PC-3 (cell line): ENCODE data around the gene ABCC5. TPM values are rescaled to one million over a fixed set of nuclear protein-coding genes. Genes with fewer than 3 reads are reported as not detected.

ENCODE experiments used
- ATAC-seq: fragments of 200-7000 bp; cut with Tn5 transposase; 2 replicates; pipeline ENCODE4 v1.9.1; 2020; ENCODE audit warnings: mild to moderate bottlenecking, moderate library complexity
- BruUV-seq: library from RNA; stranded (reverse); fragments of 400-500 nt; replicated peaks from 2 replicates; lab custom pipeline; 2021; lab: Mats Ljungman, UMichigan
- CTCF ChIA-PET: fragments of 300-600 bp; sonication (Branson Sonifier 250); formaldehyde crosslinking; loops from one replicate; lab custom pipeline; 2022; ENCODE audit warnings: antibody characterized with exemption; lab: Charles Lee
- POLR2A ChIA-PET: fragments of 300-600 bp; sonication (Branson Sonifier 250); formaldehyde crosslinking; loops from one replicate; lab custom pipeline; 2022; ENCODE audit warnings: antibody characterized with exemption; ENCODE audit not compliant: unreplicated experiment; lab: Charles Lee
- DNase-seq: peaks from one replicate; pipeline ENCODE4 v3.0.0-alpha.2; 2015
- H2AFZ ChIP-seq: fragments of 300-600 bp; sonication (generic); 2 replicates; pipeline ENCODE4 v1.6.0; 2016; ENCODE audit warnings: antibody characterized with exemption, low read length
- H3F3A ChIP-seq: fragments of 300-600 bp; sonication (generic); one replicate; pipeline ENCODE4 v1.6.0; 2017; ENCODE audit warnings: antibody characterized with exemption, low read length, control low read depth, mild to moderate bottlenecking; ENCODE audit not compliant: unreplicated experiment
- H3K27ac ChIP-seq: fragments of 300-600 bp; sonication (generic); 2 replicates; pipeline ENCODE4 v1.5.1; 2016; ENCODE audit warnings: mild to moderate bottlenecking, low read length
- H3K27me3 ChIP-seq: fragments of 300-600 bp; sonication (generic); 2 replicates; pipeline ENCODE4 v1.6.1; 2016; ENCODE audit warnings: low read length, mixed read lengths
- H3K36me3 ChIP-seq: fragments of 300-600 bp; sonication (generic); 2 replicates; pipeline ENCODE4 v1.6.1; 2016; ENCODE audit warnings: low read depth, mixed run types, low read length, mixed read lengths
- H3K4me1 ChIP-seq: fragments of 300-600 bp; sonication (generic); 2 replicates; pipeline ENCODE4 v1.5.1; 2016; ENCODE audit warnings: low read length; ENCODE audit not compliant: insufficient read depth
- H3K4me2 ChIP-seq: fragments of 300-600 bp; sonication (generic); 2 replicates; pipeline ENCODE4 v1.6.0; 2016; ENCODE audit warnings: low read length
- H3K4me3 ChIP-seq: fragments of 300-600 bp; sonication (generic); 2 replicates; pipeline ENCODE4 v1.5.1; 2016; ENCODE audit warnings: mild to moderate bottlenecking, low read length, mixed read lengths
- H3K79me2 ChIP-seq: fragments of 300-600 bp; sonication (generic); 2 replicates; pipeline ENCODE4 v1.6.1; 2017; ENCODE audit warnings: low read length, mixed read lengths
- H3K9ac ChIP-seq: fragments of 300-600 bp; sonication (generic); 2 replicates; pipeline ENCODE4 v1.6.0; 2016; ENCODE audit warnings: mild to moderate bottlenecking, low read length
- H3K9me2 ChIP-seq: fragments of 300-600 bp; sonication (generic); replicated peaks from 2 replicates; pipeline ENCODE4 v1.6.1; 2016; ENCODE audit warnings: mixed run types, low read length, mixed read lengths
- H3K9me3 ChIP-seq: fragments of 300-600 bp; sonication (generic); 2 replicates; pipeline ENCODE4 v1.6.1; 2016; ENCODE audit warnings: low read length, mixed read lengths
- H4K20me1 ChIP-seq: fragments of 300-600 bp; sonication (generic); 2 replicates; pipeline ENCODE4 v1.6.1; 2016; ENCODE audit warnings: low read length, mixed read lengths
- CTCF ChIP-seq: fragments of 300-600 bp; sonication (generic); conservative IDR thresholded peaks from 2 replicates; pipeline ENCODE4 v1.5.1; 2017; ENCODE audit warnings: antibody characterized with exemption, low read depth, mild to moderate bottlenecking, low read length
- EZH2 ChIP-seq: fragments of 300-600 bp; sonication (generic); IDR thresholded peaks from one replicate; pipeline ENCODE4 v1.6.1; 2017; ENCODE audit warnings: antibody characterized with exemption, mild to moderate bottlenecking, low read length; ENCODE audit not compliant: unreplicated experiment
- EZH2phosphoT487 ChIP-seq: fragments of 300-600 bp; sonication (generic); IDR thresholded peaks from 2 replicates; pipeline ENCODE4 v1.6.1; 2018; ENCODE audit warnings: mild to moderate bottlenecking, antibody characterized with exemption, low read length, borderline replicate concordance
- intact Hi-C: fragments of 100-400 bp; cut with micrococcal nuclease; formaldehyde crosslinking; loops from 2 replicates; pipeline ENCODE4 v1.9.0; 2023
- total RNA-seq: library from RNA; depleted of rRNA; stranded (reverse); fragments of >200 nt; gene quantifications from 2 replicates; pipeline ENCODE4 v1.2.3, GENCODE V29; 2014

Gene ABCC5
- total RNA-seq, 1 experiment from 2014 or later: 16.1 TPM

GRCh38 chr3:183962807-183963206 is 54.9 kb downstream of the ABCC5 start:
- H3K4me2 ChIP-seq: no peak overlapping the region
- no peak for TF ChIP-seq EZH2phosphoT487
- TF ChIP-seq CTCF: no peak
- TF ChIP-seq EZH2: no peak
- POLR2A ChIA-PET: no interaction called here
- no peaks in the 10 kb centered on the region for H3K9me3 ChIP-seq
- intact Hi-C loops: no loop called here
- H3K27me3 ChIP-seq: no peaks in the 10 kb centered on the region
- CTCF ChIA-PET: no interaction called here
- H3K9me2 ChIP-seq: no peaks in the 10 kb centered on the region
- no peak for DNase-seq
- H3F3A ChIP-seq: no peaks in the 10 kb centered on the region
- H3K4me3 ChIP-seq: no peak overlapping the region
- no peak overlapping the region for H3K9ac ChIP-seq
- peaks cover 38% of the 10 kb centered on the region for H3K4me1 ChIP-seq
- H2AFZ ChIP-seq: no peak overlapping the region
- ATAC-seq: no peak
- no peaks in the 10 kb centered on the region for H3K79me2 ChIP-seq
- H3K36me3 ChIP-seq: peaks cover 34% of the 10 kb centered on the region; the same call in 1 of the 2 replicates
- no TSS peak for BruUV-seq
- no peaks in the 10 kb centered on the region for H4K20me1 ChIP-seq
- no peak overlapping the region for H3K27ac ChIP-seq

- H3K9me3 ChIP-seq: no peaks in the 10 kb centered on the region
- ChIA-PET CTCF (no interaction called here), POLR2A (interaction anchor here (0.6 kb wide), 1 partner anchor 771 kb away, joined by 6 read pairs; no protein-coding TSS in a partner anchor)
- BruUV-seq: no TSS peak
- ATAC-seq (peak; percentile 74), DNase-seq (peak; percentile 63)
- no peaks in the 10 kb centered on the region for H3K27me3 ChIP-seq
- H3K4me3 ChIP-seq: 0 out of 2 replicates have a peak overlapping the region, but pooled peaks have one; percentile 1
- no peaks in the 10 kb centered on the region for H4K20me1 ChIP-seq
- H3K9ac ChIP-seq: peak overlapping the region; percentile 67
- no peaks in the 10 kb centered on the region for H3K9me2 ChIP-seq
- no peaks in the 10 kb centered on the region for H3F3A ChIP-seq
- no peaks in the 10 kb centered on the region for H3K79me2 ChIP-seq
- peaks cover 24% of the 10 kb centered on the region for H3K4me1 ChIP-seq
- TF ChIP-seq EZH2 (no peak), EZH2phosphoT487 (no peak), CTCF (no peak)
- peaks cover 21% of the 10 kb centered on the region for H3K36me3 ChIP-seq
- peak overlapping the region; percentile 47 for H3K4me2 ChIP-seq
- intact Hi-C loops: no loop called here
- H2AFZ ChIP-seq: no peak overlapping the region
- peak overlapping the region; percentile 93 for H3K27ac ChIP-seq
Measured at GRCh38 chr3:183959214-183959613, 58.5 kb downstream of the ABCC5 start.

- CTCF ChIA-PET: no interaction called here
- Histone ChIP-seq H3F3A (no peaks in the 10 kb centered on the region), H2AFZ (no peak overlapping the region), H3K9ac (peak overlapping the region; percentile 67), H3K4me2 (peak overlapping the region; percentile 47), H3K4me3 (0 out of 2 replicates have a peak overlapping the region, but pooled peaks have one; percentile 1), H3K4me1 (peaks cover 24% of the 10 kb centered on the region), H3K27ac (peak overlapping the region; percentile 93), H3K9me2 (no peaks in the 10 kb centered on the region), H4K20me1 (no peaks in the 10 kb centered on the region), H3K9me3 (no peaks in the 10 kb centered on the region), H3K79me2 (no peaks in the 10 kb centered on the region), H3K27me3 (no peaks in the 10 kb centered on the region), H3K36me3 (peaks cover 18% of the 10 kb centered on the region)
- TF ChIP-seq EZH2: no peak
- TF ChIP-seq EZH2phosphoT487: no peak
- no peak for TF ChIP-seq CTCF
- DNase-seq (no peak), ATAC-seq (peak; percentile 13)
- POLR2A ChIA-PET: interaction anchor here (0.6 kb wide), 1 partner anchor 771 kb away, joined by 6 read pairs; no protein-coding TSS in a partner anchor
- BruUV-seq: no TSS peak
- intact Hi-C loops: loop anchor here (1.0 kb wide), 3 partner anchors 33 to 63 kb away; no protein-coding TSS in a partner anchor
Measured at GRCh38 chr3:183958775-183959174, 58.9 kb downstream of the ABCC5 start.
